Sigmoid colon (tissue), 3 donors: ENCODE results near the gene SQOR.

Experiments
- POLR2A ChIP-seq, 2 donors: fragments of 450-650 bp; IDR thresholded peaks; one replicate each; pipeline ENCODE4 v1.6.1; 2016; ENCODE audit warnings: antibody characterized with exemption in 2 of 2, mild to moderate bottlenecking in 2 of 2, moderate library complexity in 2 of 2
- TF ChIP-seq, protein P1 (sequence below), 4 experiments: fragments of 450-650 bp in 3 of 4; fragments of 200-600 bp in 1 of 4; IDR thresholded peaks; one replicate each; pipeline ENCODE4 v1.5.1; 2016 to 2019; ENCODE audit warnings: antibody characterized with exemption in 4 of 4, mild to moderate bottlenecking in 3 of 4, moderate library complexity in 2 of 4

DNA sequence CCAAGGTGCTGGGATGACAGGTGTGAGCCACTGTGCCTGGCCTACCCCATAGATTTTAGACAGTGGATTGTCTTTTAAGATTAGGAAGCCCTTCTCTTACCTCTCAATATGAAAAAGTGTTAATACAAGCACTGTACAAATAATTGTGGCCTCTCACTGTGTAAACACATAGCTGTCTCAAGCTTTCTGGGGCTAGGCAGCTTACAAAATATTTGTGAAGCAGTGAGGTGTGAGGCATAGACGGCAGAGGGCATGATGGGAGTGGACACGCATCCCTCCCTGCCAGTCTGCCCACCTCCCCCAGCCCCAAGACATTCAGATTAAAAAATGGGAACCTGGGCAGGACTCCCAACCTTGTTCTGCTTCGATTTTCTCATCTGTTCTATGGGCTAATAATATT is 34.6 kb downstream of the SQOR start:
- TF ChIP-seq POLR2A (IDR thresholded peaks at IDR 0.05), result no peak
- TF ChIP-seq, protein P1, sequence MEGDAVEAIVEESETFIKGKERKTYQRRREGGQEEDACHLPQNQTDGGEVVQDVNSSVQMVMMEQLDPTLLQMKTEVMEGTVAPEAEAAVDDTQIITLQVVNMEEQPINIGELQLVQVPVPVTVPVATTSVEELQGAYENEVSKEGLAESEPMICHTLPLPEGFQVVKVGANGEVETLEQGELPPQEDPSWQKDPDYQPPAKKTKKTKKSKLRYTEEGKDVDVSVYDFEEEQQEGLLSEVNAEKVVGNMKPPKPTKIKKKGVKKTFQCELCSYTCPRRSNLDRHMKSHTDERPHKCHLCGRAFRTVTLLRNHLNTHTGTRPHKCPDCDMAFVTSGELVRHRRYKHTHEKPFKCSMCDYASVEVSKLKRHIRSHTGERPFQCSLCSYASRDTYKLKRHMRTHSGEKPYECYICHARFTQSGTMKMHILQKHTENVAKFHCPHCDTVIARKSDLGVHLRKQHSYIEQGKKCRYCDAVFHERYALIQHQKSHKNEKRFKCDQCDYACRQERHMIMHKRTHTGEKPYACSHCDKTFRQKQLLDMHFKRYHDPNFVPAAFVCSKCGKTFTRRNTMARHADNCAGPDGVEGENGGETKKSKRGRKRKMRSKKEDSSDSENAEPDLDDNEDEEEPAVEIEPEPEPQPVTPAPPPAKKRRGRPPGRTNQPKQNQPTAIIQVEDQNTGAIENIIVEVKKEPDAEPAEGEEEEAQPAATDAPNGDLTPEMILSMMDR (IDR thresholded peaks at IDR 0.05), result no peak
